ENCODE data around the gene NKAP. TPM values are rescaled to one million over a fixed set of nuclear protein-coding genes. Genes with fewer than 3 reads are reported as not detected.

NKAP gene
- 5.8 to 7.9 TPM (median 6.6 TPM) in 5 replicates for total RNA-seq (2022; extraction: Qiagen RNA extraction)

GRCh38 chrX:119943185-119943988 is at the start of gene NKAP:
Gene NKAP (minus strand): TSS chrX:119943751. CDS start chrX:119943605, 146 bp downstream.

GRCh38 chrX:119895843-119896326 is 47.7 kb downstream of the NKAP start, which contains the start of gene AKAP14:
Gene AKAP14 (plus strand): TSS chrX:119895893. CDS start chrX:119903224, 7,331 bp downstream.

GRCh38 chrX:119871599-119872395 is 71.8 kb downstream of the NKAP start, which contains the start of the genes NDUFA1 and RNF113A:
Gene NDUFA1 (plus strand): TSS chrX:119871832. CDS start chrX:119871912, 80 bp downstream.
Gene RNF113A (minus strand): TSS chrX:119871733. CDS start chrX:119871613, 120 bp downstream.

Other genes starting within 250 kb of the NKAP start
- gene SOWAHD, start 185.2 kb downstream of the NKAP start, total RNA-seq (2022; extraction: Qiagen RNA extraction) = 0.06 TPM in 3 of 5 replicates, not detected in the others
- 2,983 to 5,773 TPM (median 3,099 TPM) in 5 replicates for gene RPL39, start 152.1 kb downstream of the NKAP start, total RNA-seq (2022; extraction: Qiagen RNA extraction)
- 16.8 to 21.3 TPM (median 17.5 TPM) in 5 replicates for gene UPF3B, start 90.8 kb downstream of the NKAP start, total RNA-seq (2022; extraction: Qiagen RNA extraction)
- gene RNF113A, start 72.0 kb downstream of the NKAP start, total RNA-seq (2022; extraction: Qiagen RNA extraction) = 30.9 to 32.2 TPM (median 31.8 TPM) in 5 replicates
- gene NDUFA1, start 71.9 kb downstream of the NKAP start, total RNA-seq (2022; extraction: Qiagen RNA extraction) = 243 to 385 TPM (median 250 TPM) in 5 replicates
- gene AKAP14, start 47.9 kb downstream of the NKAP start, total RNA-seq (2022; extraction: Qiagen RNA extraction) = not detected in 5 replicates
- gene RHOXF2B, start 133.9 kb upstream of the NKAP start, total RNA-seq (2022; extraction: Qiagen RNA extraction) = not detected in 5 replicates
- gene RHOXF1, start 172.2 kb upstream of the NKAP start, total RNA-seq (2022; extraction: Qiagen RNA extraction) = not detected in 5 replicates
- not detected in 5 replicates for gene RHOXF2, start 214.9 kb upstream of the NKAP start, total RNA-seq (2022; extraction: Qiagen RNA extraction)

Data from A549 treated with dexamethasone at 1 μM for 4 hours (cell line).